Chondrocyte (in vitro differentiated cells): ENCODE results near the gene DLGAP3. TPM values are rescaled to one million over a fixed set of nuclear protein-coding genes. Genes with fewer than 3 reads are reported as not detected.
"Not testable (repeated sequence)": the region's sequence is repeated elsewhere in the genome, so short reads cannot be mapped to it uniquely, and the experiment has no call there.

ENCODE experiments used
- DNase-seq: peaks from one replicate; pipeline ENCODE4 v3.0.0; 2021; ENCODE audit warnings: mixed read lengths, low spot score
- H3K27ac Mint-ChIP-seq: one replicate; pipeline ENCODE4 v1.8.0; 2021; ENCODE audit warnings: mild to moderate bottlenecking, moderate library complexity, mixed read lengths; ENCODE audit not compliant: unreplicated experiment
- H3K27me3 Mint-ChIP-seq: 2 replicates; pipeline ENCODE4 v1.8.0; 2021; ENCODE audit warnings: low read depth, mixed read lengths
- H3K36me3 Mint-ChIP-seq: 2 replicates; pipeline ENCODE4 v1.8.0; 2021; ENCODE audit warnings: low read depth, mixed read lengths
- H3K4me1 Mint-ChIP-seq: 2 replicates; pipeline ENCODE4 v1.8.0; 2021; ENCODE audit warnings: low read depth, mild to moderate bottlenecking, mixed read lengths
- H3K4me3 Mint-ChIP-seq: one replicate; pipeline ENCODE4 v1.8.0; 2021; ENCODE audit warnings: mild to moderate bottlenecking, moderate library complexity, mixed read lengths; ENCODE audit not compliant: unreplicated experiment
- H3K9me3 Mint-ChIP-seq: 2 replicates; pipeline ENCODE4 v1.8.0; 2021; ENCODE audit warnings: low read depth, mixed read lengths
- total RNA-seq: library from RNA; stranded (reverse); gene quantifications from 3 replicates; pipeline ENCODE4 v1.2.1, GENCODE V29; 2021
- TF ChIP-seq, protein P1 (sequence below): fragments of 200-600 bp; sonication (generic); IDR thresholded peaks from 2 replicates; pipeline ENCODE4 v1.5.0; 2021; ENCODE audit warnings: antibody characterized with exemption, mild to moderate bottlenecking, moderate library complexity

DLGAP3 gene
- total RNA-seq, 1 donor from 2014 or later: 0.22 TPM

DNA sequence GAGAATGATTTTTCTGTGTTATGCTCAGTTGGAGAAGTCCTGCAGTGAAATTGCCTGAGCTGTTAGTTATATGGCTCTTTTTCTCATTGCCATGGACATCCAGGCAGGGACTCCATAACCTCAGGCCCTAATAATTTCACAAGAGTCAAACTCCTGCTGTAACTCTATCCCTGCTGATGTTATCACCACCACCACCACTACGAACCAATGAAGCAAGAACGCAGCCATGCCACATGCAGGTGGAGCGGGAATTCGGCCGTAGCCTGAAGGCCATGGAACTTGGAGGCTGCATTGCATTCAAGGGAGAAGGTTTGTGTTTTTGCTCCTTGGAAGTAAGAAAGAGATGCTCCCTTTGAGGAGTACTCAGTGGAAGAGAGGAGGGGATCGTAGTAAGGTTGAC lies 16.8 kb upstream of the DLGAP3 start:
- Mint-ChIP-seq H3K9me3 (no peaks in the 10 kb centered on the region), H3K4me1 (no peaks in the 10 kb centered on the region)
- TF ChIP-seq, protein P1, sequence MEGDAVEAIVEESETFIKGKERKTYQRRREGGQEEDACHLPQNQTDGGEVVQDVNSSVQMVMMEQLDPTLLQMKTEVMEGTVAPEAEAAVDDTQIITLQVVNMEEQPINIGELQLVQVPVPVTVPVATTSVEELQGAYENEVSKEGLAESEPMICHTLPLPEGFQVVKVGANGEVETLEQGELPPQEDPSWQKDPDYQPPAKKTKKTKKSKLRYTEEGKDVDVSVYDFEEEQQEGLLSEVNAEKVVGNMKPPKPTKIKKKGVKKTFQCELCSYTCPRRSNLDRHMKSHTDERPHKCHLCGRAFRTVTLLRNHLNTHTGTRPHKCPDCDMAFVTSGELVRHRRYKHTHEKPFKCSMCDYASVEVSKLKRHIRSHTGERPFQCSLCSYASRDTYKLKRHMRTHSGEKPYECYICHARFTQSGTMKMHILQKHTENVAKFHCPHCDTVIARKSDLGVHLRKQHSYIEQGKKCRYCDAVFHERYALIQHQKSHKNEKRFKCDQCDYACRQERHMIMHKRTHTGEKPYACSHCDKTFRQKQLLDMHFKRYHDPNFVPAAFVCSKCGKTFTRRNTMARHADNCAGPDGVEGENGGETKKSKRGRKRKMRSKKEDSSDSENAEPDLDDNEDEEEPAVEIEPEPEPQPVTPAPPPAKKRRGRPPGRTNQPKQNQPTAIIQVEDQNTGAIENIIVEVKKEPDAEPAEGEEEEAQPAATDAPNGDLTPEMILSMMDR: no peak

DNA sequence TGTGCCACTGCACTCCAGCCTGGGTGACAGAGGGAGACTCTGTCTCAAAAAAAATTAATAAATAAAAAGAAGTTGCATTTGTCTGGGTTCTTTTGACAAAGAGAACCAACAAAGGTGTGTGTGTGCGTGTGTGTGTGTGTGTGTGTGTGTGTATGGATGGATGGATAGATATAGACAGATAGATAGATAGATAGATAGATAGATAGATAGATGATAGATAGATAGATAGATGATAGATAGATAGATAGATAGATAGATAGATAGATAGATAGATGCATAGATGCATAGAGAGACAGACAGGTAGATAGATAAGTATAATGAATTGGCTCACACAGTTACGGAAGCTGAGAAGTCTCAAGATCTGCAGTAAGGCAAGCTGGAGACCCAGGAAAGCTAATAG lies 12.3 kb upstream of the DLGAP3 start:
- H3K36me3 Mint-ChIP-seq, DNase-seq, H3K4me3 Mint-ChIP-seq, H3K9me3 Mint-ChIP-seq, H3K4me1 Mint-ChIP-seq, H3K27ac Mint-ChIP-seq: not testable (repeated sequence)
- H3K27me3 Mint-ChIP-seq: peaks cover 39% of the 10 kb centered on the region

More for the DNA sequence above, 16.8 kb upstream of the DLGAP3 start:
- no peak overlapping the region for H3K27ac Mint-ChIP-seq
- no peak for DNase-seq
- peaks cover 33% of the 10 kb centered on the region for H3K27me3 Mint-ChIP-seq
- no peak overlapping the region for H3K4me3 Mint-ChIP-seq
- peaks cover 1% of the 10 kb centered on the region for H3K36me3 Mint-ChIP-seq

DNA sequence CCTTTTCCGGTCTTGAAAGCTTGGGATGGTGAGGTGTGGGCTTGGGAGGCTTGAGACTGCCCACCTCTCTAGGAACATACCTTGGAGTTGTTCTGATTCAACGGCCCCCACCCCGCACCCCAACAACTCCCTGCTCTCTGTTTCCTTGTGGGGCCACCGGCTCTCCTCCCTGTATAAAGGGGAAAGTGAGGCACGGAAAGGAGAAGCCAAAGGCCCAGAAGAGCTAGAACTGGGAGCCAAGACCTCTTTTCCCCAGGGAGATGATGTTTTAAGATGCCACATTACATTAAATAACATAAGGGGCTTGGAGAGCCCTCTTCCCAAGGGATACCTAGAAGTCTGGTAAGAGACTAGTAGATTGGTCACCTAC lies 1.2 kb upstream of the DLGAP3 start:
- TF ChIP-seq, protein P1: no peak
- DNase-seq: no peak
- peaks cover 59% of the 10 kb centered on the region for H3K27me3 Mint-ChIP-seq
- H3K9me3 Mint-ChIP-seq: peaks cover 4% of the 10 kb centered on the region
- no peak overlapping the region for H3K27ac Mint-ChIP-seq
- H3K4me1 Mint-ChIP-seq: peaks cover 9% of the 10 kb centered on the region
- peaks cover 3% of the 10 kb centered on the region for H3K36me3 Mint-ChIP-seq
- peak overlapping the region; percentile 40 for H3K4me3 Mint-ChIP-seq

DNA sequence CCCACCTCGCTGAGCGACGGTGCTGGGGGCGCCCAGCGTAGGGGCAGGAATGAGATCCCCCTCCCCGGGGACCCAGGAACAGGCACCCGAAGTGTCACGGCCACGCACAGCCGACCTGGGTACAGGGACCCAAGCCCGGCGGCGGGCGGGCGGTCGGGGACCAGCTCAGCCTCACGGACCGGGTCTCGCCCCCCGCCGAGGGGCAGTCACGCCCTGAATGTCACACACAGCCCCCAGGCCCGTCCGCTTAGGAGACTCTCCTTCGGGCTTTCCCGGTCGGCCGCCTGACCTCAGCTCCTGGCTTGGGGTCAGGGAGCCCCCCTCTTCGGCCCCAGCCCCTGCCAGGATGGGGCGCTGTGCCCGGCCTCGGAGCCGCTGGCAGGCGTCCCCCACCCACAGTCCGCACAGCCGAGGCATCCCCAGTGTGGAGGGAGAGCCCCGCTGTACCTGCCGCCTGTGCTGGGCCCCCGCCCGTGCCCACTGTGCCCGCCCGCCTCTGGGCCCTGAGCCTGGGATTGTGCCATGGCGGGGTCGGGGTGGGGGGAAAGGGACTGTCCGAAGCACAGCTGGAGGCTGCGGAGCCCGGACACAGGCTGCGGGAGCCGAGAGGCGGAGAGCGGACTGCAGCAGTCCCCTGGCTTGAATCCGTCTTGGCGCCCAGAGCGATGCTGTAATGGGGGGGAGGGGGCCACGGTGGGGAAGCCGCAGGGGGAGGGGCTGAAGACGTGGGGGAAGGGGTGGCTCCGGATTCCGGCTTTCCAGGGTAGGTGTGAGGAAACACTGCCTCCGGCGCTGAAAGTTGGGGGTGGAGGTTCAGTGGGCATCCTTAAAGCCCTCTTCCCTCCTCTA lies 627 bp upstream of the DLGAP3 start:
- no peak for DNase-seq
- no peak overlapping the region for H3K27ac Mint-ChIP-seq
- H3K4me3 Mint-ChIP-seq: peak overlapping the region; percentile 40
- TF ChIP-seq, protein P1: peak; percentile 9
- peaks cover 56% of the 10 kb centered on the region for H3K27me3 Mint-ChIP-seq
- H3K36me3 Mint-ChIP-seq: peaks cover 3% of the 10 kb centered on the region
- H3K4me1 Mint-ChIP-seq: peaks cover 9% of the 10 kb centered on the region
- peaks cover 4% of the 10 kb centered on the region for H3K9me3 Mint-ChIP-seq

DNA sequence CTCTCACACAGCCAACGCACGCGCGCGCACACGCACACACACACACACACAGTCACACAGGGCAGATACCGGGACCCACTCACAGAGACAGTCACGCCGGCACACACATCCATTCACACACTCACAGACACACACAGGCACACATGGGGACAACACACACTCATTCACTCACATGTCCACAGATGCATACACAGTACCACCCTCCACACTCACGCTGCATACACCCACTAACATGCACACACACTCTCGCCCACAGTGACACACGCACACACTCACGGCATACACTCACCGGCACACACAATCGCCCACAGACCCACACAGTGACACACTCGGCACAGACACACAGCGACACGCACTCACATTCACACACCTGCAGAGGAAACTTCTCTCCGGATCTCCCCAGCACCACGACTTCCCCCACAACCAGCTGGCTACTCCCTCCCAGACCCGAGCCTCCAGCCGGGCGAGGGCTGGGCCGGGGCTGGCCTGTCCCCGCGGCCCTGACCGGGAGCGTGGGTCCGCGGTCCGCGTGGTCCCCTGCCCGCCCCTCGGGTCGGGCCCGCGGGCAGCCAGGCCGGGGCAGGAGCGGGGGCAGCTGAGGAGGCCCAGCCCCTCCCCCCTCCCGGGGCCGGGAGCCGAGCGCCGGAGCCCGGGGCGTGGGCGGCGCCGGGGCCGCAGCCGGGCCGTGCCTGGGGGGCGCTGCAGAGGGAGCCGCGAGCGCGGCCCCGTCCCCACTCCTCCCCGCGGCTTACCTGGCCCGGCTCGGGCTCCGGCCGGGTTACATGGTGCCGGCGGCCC lies 552 bp downstream of the DLGAP3 start:
- no peak for DNase-seq
- no peaks in the 10 kb centered on the region for H3K9me3 Mint-ChIP-seq
- H3K36me3 Mint-ChIP-seq: peaks cover 3% of the 10 kb centered on the region
- H3K27me3 Mint-ChIP-seq: peaks cover 60% of the 10 kb centered on the region
- H3K4me1 Mint-ChIP-seq: peaks cover 9% of the 10 kb centered on the region
- H3K27ac Mint-ChIP-seq: no peak overlapping the region
- TF ChIP-seq, protein P1: no peak
- H3K4me3 Mint-ChIP-seq: peak overlapping the region; percentile 71
